Naive thymus-derived CD4-positive, alpha-beta T cell (primary cell): ENCODE data around the gene FAM50A. TPM values are rescaled to one million over a fixed set of nuclear protein-coding genes. Genes with fewer than 3 reads are reported as not detected.

Source experiments
- ATAC-seq: fragments of 150-1000 bp; cut with Tn5 transposase; 2 replicates; pipeline ENCODE4 v1.10.0; 2021; ENCODE audit warnings: mild to moderate bottlenecking, moderate library complexity
- CTCF ChIA-PET: fragments of 350-600 bp; sonication (Branson Sonifier 250); formaldehyde crosslinking; loops from one replicate; lab custom pipeline; 2021; ENCODE audit warnings: antibody characterized with exemption; lab: Charles Lee
- POLR2A ChIA-PET: fragments of 350-600 bp; sonication (Branson Sonifier 250); formaldehyde crosslinking; loops from one replicate; lab custom pipeline; 2021; ENCODE audit warnings: antibody characterized with exemption, inconsistent platforms; lab: Charles Lee
- DNase-seq, 9 donors: peaks; one replicate each; pipeline versions ENCODE4 v3.0.0 to v3.0.0-alpha.2; 2020 to 2022; ENCODE audit warnings: mixed read lengths in 1 of 9
- H3K27ac ChIP-seq: one replicate; pipeline ENCODE4 v1.7.0; 2013; ENCODE audit warnings: mild to moderate bottlenecking, low read depth, low read length, moderate library complexity
- H3K27me3 ChIP-seq, 2 donors: one replicate each; pipeline ENCODE4 v1.7.0; 2013; ENCODE audit warnings: low read length in 2 of 2, mild to moderate bottlenecking in 2 of 2, moderate library complexity in 2 of 2; ENCODE audit not compliant: control insufficient read depth in 2 of 2, insufficient read depth in 2 of 2
- H3K36me3 ChIP-seq, 3 experiments: 1 replicate in 2 of 3; 2 replicates in 1 of 3; pipeline ENCODE4 v1.7.0; 2013; ENCODE audit warnings: low read length in 3 of 3, mild to moderate bottlenecking in 3 of 3, moderate library complexity in 1 of 3; ENCODE audit not compliant: insufficient read depth in 3 of 3, control insufficient read depth in 2 of 3
- H3K4me1 ChIP-seq, 2 donors: one replicate each; pipeline ENCODE4 v1.7.0; 2013; ENCODE audit warnings: low read length in 2 of 2, mild to moderate bottlenecking in 2 of 2, moderate library complexity in 1 of 2; ENCODE audit not compliant: control insufficient read depth in 2 of 2, insufficient read depth in 2 of 2
- H3K4me3 ChIP-seq: 2 replicates; pipeline ENCODE4 v1.7.0; 2013; ENCODE audit warnings: mild to moderate bottlenecking, low read length
- H3K9me3 ChIP-seq, 3 experiments: 1 replicate in 2 of 3; 2 replicates in 1 of 3; pipeline ENCODE4 v1.7.0; 2013; ENCODE audit warnings: low read length in 3 of 3; ENCODE audit not compliant: control insufficient read depth in 2 of 3
- H3K27ac Mint-ChIP-seq, 9 donors: one replicate each; pipeline ENCODE4 v1.8.0; 2020 to 2022; ENCODE audit warnings: mixed read lengths in 9 of 9, mild to moderate bottlenecking in 8 of 9, moderate library complexity in 5 of 9, inconsistent platforms in 2 of 9
- H3K27me3 Mint-ChIP-seq, 5 donors: one replicate each; pipeline ENCODE4 v1.8.0; 2021 to 2022; ENCODE audit warnings: mixed read lengths in 5 of 5, mild to moderate bottlenecking in 1 of 5
- H3K36me3 Mint-ChIP-seq, 5 donors: one replicate each; pipeline ENCODE4 v1.8.0; 2020 to 2022; ENCODE audit warnings: mixed read lengths in 5 of 5, mild to moderate bottlenecking in 3 of 5, inconsistent platforms in 1 of 5
- H3K4me1 Mint-ChIP-seq, 7 donors: one replicate each; pipeline ENCODE4 v1.8.0; 2020 to 2022; ENCODE audit warnings: mixed read lengths in 7 of 7, mild to moderate bottlenecking in 3 of 7, inconsistent platforms in 1 of 7
- H3K4me3 Mint-ChIP-seq, 10 donors: one replicate each; pipeline ENCODE4 v1.8.0; 2020 to 2022; ENCODE audit warnings: mild to moderate bottlenecking in 10 of 10, mixed read lengths in 10 of 10, moderate library complexity in 6 of 10, inconsistent platforms in 2 of 10
- H3K9me3 Mint-ChIP-seq, 11 donors: one replicate each; pipeline ENCODE4 v1.8.0; 2020 to 2022; ENCODE audit warnings: mixed read lengths in 11 of 11, mild to moderate bottlenecking in 4 of 11, inconsistent platforms in 1 of 11, moderate library complexity in 1 of 11
- intact Hi-C, 2 donors: fragments of 100-400 bp; cut with micrococcal nuclease; formaldehyde crosslinking; loops; one replicate each; pipeline ENCODE4 v1.15.1; 2023
- polyA plus RNA-seq, 2 donors: library from polyadenylated mRNA; unstranded; fragments of 300-500 nt; fragmentation: Illumina TruSeq; gene quantifications; one replicate each; pipeline ENCODE4 v1.2.3, GENCODE V29; 2021
- total RNA-seq, 6 experiments: library from RNA in 5 of 6; stranded (reverse) in 5 of 6; gene quantifications; 1 replicate in 5 of 6; 2 replicates in 1 of 6; pipeline ENCODE4 v1.2.3 and lab custom pipeline; 2021 to 2026

Gene FAM50A
- total and polyA plus RNA-seq, 7 experiments from 2014 or later, result 19.9 to 76.5 (median 48.8) TPM

DNA sequence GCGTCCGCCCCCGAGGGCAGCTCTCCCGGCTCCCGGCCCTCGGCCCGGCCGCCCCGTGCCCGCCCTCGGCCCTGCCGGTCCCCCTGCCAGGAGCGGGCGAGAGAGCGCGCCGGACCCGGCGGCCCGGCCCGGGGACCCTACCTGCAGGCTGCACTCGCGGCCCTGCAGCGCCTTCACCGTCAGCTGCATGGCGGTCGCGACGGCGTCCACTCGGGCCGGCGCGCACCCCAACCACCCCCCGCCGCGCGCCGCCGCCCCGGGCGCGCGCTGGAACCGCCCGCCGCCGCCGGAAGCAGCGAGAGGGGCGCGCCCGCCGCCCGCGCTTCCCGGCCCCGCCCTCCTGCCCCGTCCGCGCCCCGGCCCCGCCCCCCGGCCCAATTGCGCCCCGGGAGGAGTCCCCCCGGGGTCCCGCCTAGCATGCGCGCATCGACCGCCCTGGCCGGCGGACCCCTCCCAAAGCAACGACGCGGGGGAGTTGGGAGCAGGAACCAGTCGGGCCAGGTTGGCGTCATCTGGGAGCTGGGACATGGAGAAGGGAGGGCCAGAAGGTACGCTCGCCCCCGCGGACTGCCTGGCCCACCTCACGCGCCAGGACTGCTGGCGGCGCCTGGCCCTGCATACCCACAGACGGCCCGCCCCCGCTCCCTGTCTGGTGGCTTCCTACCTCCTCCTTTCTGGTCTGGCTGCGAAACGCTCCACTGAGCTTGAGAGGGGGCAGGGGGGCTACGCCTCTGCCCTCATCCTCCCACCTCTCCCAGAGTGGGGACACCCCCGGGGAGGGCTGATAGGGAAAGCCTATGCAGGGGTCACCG, 42.7 kb downstream of the FAM50A start, which contains the start of gene UBL4A:
TSS of gene UBL4A (minus strand) at position 220 of the 812 bp plus-strand sequence. CDS start at position 189, 31 bp downstream.
- H3K27ac ChIP-seq, result peak within 1 kb of the TSS; percentile 72
- ChIA-PET CTCF (interaction anchor here (0.6 kb wide), 2 partner anchors 76 to 557 kb away, joined by 3 read pairs; no protein-coding TSS in a partner anchor), POLR2A (interaction anchor here (1.0 to 7.0 kb wide), 9 partner anchors 10 to 515 kb away, joined by 3 to 69 read pairs (median 4); partner anchors contain the start of genes FAM3A, FAM50A, HCFC1 and PLXNA3)
- peaks cover 5 to 38% (median 17%) of the 10 kb centered on the region in 7 donors for H3K4me1 Mint-ChIP-seq
- H3K36me3 Mint-ChIP-seq, result peaks cover 0 to 4% (median 0%) of the 10 kb centered on the region in 5 donors
- H3K4me3 ChIP-seq, result peak within 1 kb of the TSS; percentile 37
- no peaks in the 10 kb centered on the region for H3K9me3 Mint-ChIP-seq
- peaks cover 0 to 10% of the 10 kb centered on the region in 2 donors for H3K4me1 ChIP-seq
- H3K27me3 ChIP-seq, result no peaks in the 10 kb centered on the region
- H3K27ac Mint-ChIP-seq, result peak within 1 kb of the TSS in 8 of 9 donors; percentile 28 to 88 (median 66)
- intact Hi-C loops, result loop anchor here (1.0 kb wide), 2 partner anchors 29 to 30 kb away; partner anchors contain the start of gene FAM3A (in 1 of the 2)
- H3K36me3 ChIP-seq, result peaks cover 0 to 6% (median 4%) of the 10 kb centered on the region in 3 experiments
- DNase-seq, result peak in 7 of 9 donors; percentile 33 to 76 (median 40)
- H3K27me3 Mint-ChIP-seq, result no peaks in the 10 kb centered on the region
- peak; percentile 36 for ATAC-seq
- peak within 1 kb of the TSS; percentile 61 to 89 (median 78) for H3K4me3 Mint-ChIP-seq
- H3K9me3 ChIP-seq, result no peaks in the 10 kb centered on the region

DNA sequence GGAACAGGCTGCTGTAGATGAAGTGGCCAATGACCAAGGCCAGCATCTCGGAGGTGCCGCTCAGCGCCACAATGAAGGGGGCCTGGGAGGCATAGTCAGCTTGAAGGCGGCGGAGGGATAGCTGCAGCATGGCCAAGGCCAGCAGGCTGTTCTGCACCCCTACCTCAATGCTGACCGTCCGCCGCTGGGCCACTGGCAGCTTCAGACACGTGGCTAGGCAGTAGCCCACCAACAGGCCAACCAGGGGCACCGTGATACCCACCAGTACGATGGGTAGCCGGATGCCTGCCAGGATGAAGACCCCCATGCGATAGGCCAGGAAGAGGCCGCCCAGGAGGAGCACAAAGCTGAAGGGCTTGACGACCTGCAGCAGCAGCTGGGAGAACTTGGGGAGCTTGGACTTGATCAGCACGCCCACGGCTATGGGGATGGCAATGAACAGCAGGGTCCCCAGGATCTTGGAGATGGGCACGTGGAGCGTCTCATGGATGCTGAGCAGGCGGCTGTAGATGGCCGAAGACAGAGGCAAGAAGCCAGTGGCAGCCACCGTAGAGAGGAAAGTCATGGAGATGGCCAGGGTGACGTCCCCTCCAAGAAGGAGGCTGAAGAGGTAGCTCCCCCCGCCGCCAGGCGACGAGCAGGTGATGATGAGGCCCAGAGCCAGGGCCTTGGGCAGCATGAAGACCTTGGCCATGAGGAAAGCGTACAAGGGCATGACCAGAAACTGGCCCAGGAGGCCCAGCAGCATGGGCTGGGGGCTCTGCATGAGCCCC, 43.8 kb downstream of the FAM50A start:
- H3K4me1 Mint-ChIP-seq, result peaks cover 0 to 35% (median 17%) of the 10 kb centered on the region in 7 donors
- ChIA-PET POLR2A (interaction anchor here (0.5 to 7.0 kb wide), 9 partner anchors 11 to 140 kb away, joined by 3 to 69 read pairs (median 4); partner anchors contain the start of genes FAM3A, PLXNA3, RPL10 and TAFAZZIN), CTCF (interaction anchor here (0.7 kb wide), 1 partner anchor 561 kb away, joined by 3 read pairs; no protein-coding TSS in a partner anchor)
- Histone ChIP-seq H3K4me3 (no peak overlapping the region), H3K36me3 (peaks cover 0 to 6% (median 4%) of the 10 kb centered on the region in 3 experiments), H3K9me3 (no peaks in the 10 kb centered on the region), H3K27me3 (no peaks in the 10 kb centered on the region), H3K4me1 (peaks cover 0 to 10% of the 10 kb centered on the region in 2 donors), H3K27ac (peak overlapping the region; percentile 72)
- H3K36me3 Mint-ChIP-seq, result peaks cover 0 to 4% (median 0%) of the 10 kb centered on the region in 5 donors
- DNase-seq (no peak), ATAC-seq (no peak)
- peak overlapping the region in 7 of 9 donors; percentile 24 to 88 (median 59) for H3K27ac Mint-ChIP-seq
- H3K9me3 Mint-ChIP-seq, result no peaks in the 10 kb centered on the region
- H3K4me3 Mint-ChIP-seq, result peak overlapping the region in 9 of 10 donors; percentile 5 to 88 (median 73)
- intact Hi-C loops, result no loop called here
- H3K27me3 Mint-ChIP-seq, result no peaks in the 10 kb centered on the region

DNA sequence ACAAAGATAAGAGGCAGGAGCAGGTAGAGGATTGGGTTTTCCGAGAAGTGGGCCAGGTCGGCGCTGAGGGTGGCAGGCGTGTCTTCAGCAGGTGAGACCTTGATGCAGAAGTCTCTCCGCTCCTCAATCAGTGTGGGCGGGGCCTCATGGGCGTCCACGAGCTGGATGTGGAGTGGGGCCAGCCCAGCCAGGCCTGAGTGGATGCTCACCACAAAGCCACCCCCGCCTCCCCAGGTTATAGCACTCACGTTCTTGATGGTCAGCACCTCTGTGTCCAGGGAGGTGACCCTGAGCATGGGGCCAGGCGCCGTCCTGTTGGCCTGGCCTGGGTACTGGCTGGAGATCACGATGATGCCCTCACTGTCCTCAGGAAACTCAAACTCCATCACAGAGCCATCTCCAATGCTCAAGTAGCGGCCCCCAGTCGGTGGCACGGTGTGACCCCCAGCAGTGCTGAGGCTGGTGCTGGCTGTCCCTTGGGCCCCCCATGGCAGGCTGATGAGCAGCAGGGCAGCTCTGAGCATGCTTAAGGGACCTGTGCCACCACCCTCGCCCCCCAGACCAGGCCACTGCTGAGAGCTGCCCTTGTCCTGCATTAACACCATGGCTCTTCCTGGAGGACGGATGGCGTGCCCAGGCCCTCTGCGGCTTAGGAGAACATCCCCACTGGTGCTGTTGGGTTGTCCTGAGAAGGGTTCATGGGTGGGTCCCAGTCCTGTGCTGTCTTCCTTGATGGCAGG, 44.6 kb downstream of the FAM50A start:
- intact Hi-C loops, result no loop called here
- H3K36me3 ChIP-seq, result peaks cover 0 to 6% (median 4%) of the 10 kb centered on the region in 3 experiments
- ATAC-seq (no peak), DNase-seq (no peak)
- no peaks in the 10 kb centered on the region for H3K27me3 Mint-ChIP-seq
- no peak overlapping the region for H3K4me3 ChIP-seq
- peaks cover 0 to 10% of the 10 kb centered on the region in 2 donors for H3K4me1 ChIP-seq
- H3K9me3 Mint-ChIP-seq, result no peaks in the 10 kb centered on the region
- H3K27me3 ChIP-seq, result no peaks in the 10 kb centered on the region
- peak overlapping the region in 8 of 10 donors; percentile 5 to 90 (median 77) for H3K4me3 Mint-ChIP-seq
- CTCF ChIA-PET, result interaction anchor here (0.7 kb wide), 1 partner anchor 562 kb away, joined by 3 read pairs; no protein-coding TSS in a partner anchor
- H3K36me3 Mint-ChIP-seq, result peaks cover 0 to 2% (median 0%) of the 10 kb centered on the region in 5 donors
- POLR2A ChIA-PET, result interaction anchor here (0.5 to 7.0 kb wide), 9 partner anchors 11 to 390 kb away, joined by 3 to 69 read pairs (median 13); partner anchors contain the start of genes FAM3A, PLXNA3 and RPL10
- no peak overlapping the region for H3K27ac ChIP-seq
- peak overlapping the region in 5 of 9 donors; percentile 24 to 91 (median 67) for H3K27ac Mint-ChIP-seq
- H3K9me3 ChIP-seq, result no peaks in the 10 kb centered on the region
- H3K4me1 Mint-ChIP-seq, result peaks cover 0 to 33% (median 17%) of the 10 kb centered on the region in 7 donors

DNA sequence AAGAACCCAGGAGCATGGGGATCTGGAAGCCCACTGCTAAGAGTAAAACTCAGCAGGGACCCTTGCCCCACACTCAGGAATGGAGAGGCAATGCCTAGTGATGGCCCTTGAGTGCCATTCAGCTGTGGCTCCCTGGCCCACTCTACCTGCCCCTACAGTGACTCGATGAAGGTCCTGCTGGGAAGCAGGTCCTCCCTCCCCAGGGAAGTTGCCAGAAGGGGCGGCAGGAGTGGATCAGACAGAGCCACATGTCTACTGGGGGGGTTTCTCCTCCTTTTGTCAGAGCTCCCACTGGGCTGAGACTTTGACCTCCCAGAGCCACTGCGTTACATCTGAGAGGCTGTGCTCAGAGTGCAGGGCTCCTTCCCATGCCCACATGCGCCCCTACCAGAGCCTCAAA, 45.2 kb downstream of the FAM50A start:
- intact Hi-C loops, result no loop called here
- POLR2A ChIA-PET, result interaction anchor here (0.6 to 7.0 kb wide), 15 partner anchors 9 to 522 kb away, joined by 3 to 69 read pairs (median 8); partner anchors contain the start of genes ATP6AP1, DNASE1L1, FAM3A and G6PD

DNA sequence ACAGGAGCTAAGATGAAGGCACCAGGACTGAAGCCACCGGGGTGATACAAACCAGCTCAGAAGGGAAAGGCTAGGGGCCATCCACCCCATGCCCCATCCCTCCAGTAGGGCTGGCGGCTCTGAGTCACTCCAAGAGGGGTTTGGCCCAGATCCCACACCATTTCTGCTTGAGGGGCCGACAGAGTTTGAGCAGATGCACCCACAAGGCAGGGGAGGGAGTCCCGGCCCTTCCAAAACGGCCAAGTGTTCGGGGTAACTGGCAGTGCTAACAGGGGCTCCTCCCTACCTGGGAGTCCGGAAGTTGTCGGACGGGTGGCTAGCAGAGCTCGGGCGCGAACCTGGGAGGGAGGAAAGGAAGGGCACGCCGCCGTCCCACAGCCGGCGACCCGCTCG, 46.1 kb downstream of the FAM50A start:
- peaks cover 0 to 2% (median 0%) of the 10 kb centered on the region in 5 donors for H3K36me3 Mint-ChIP-seq
- H3K4me3 Mint-ChIP-seq, result peak overlapping the region; percentile 78 to 92 (median 85)
- peak overlapping the region; percentile 74 for H3K4me3 ChIP-seq
- ChIA-PET CTCF (interaction anchor here (0.6 to 2.2 kb wide), 5 partner anchors 28 to 160 kb away, joined by 3 to 6 read pairs (median 4); partner anchors contain the start of gene RPL10), POLR2A (interaction anchor here (0.6 to 7.0 kb wide), 22 partner anchors 10 to 1549 kb away, joined by 3 to 69 read pairs (median 6); partner anchors contain the start of genes ATP6AP1, DNASE1L1, FAM3A and FAM50A)
- intact Hi-C loops, result loop anchor here (1.0 to 10.0 kb wide), 8 partner anchors 11 to 565 kb away; partner anchors contain the start of genes FAM3A (in 2 of the 2), LAGE3 (in 2 of the 2), ARHGAP4 (in 1 of the 2) and GDI1 (in 1 of the 2)
- peaks cover 0 to 6% of the 10 kb centered on the region in 2 donors for H3K4me1 ChIP-seq
- peak overlapping the region; percentile 90 for H3K27ac ChIP-seq
- ATAC-seq, result peak; percentile 6
- H3K9me3 Mint-ChIP-seq, result no peaks in the 10 kb centered on the region
- no peaks in the 10 kb centered on the region for H3K9me3 ChIP-seq
- H3K27me3 ChIP-seq, result no peaks in the 10 kb centered on the region
- H3K27me3 Mint-ChIP-seq, result no peaks in the 10 kb centered on the region
- peak in 2 of 9 donors; percentile 20 to 33 for DNase-seq
- H3K4me1 Mint-ChIP-seq, result peaks cover 0 to 28% (median 17%) of the 10 kb centered on the region in 7 donors
- no peaks in the 10 kb centered on the region for H3K36me3 ChIP-seq
- peak overlapping the region; percentile 78 to 91 (median 83) for H3K27ac Mint-ChIP-seq

More for the DNA sequence above, 45.2 kb downstream of the FAM50A start:
- DNase-seq, result no peak
- no peaks in the 10 kb centered on the region for H3K27me3 ChIP-seq
- H3K27me3 Mint-ChIP-seq, result no peaks in the 10 kb centered on the region
- ATAC-seq, result no peak
- CTCF ChIA-PET, result interaction anchor here (0.7 kb wide), 1 partner anchor 58 kb away, joined by 3 read pairs; no protein-coding TSS in a partner anchor
- peak overlapping the region in 7 of 9 donors; percentile 81 to 91 (median 83) for H3K27ac Mint-ChIP-seq
- H3K36me3 ChIP-seq, result peaks cover 0 to 4% (median 4%) of the 10 kb centered on the region in 3 experiments
- no peaks in the 10 kb centered on the region for H3K9me3 Mint-ChIP-seq
- peak overlapping the region; percentile 90 for H3K27ac ChIP-seq
- peaks cover 0 to 28% (median 17%) of the 10 kb centered on the region in 7 donors for H3K4me1 Mint-ChIP-seq
- H3K4me1 ChIP-seq, result peaks cover 0 to 9% of the 10 kb centered on the region in 2 donors
- H3K4me3 Mint-ChIP-seq, result peak overlapping the region; percentile 78 to 92 (median 85)
- no peaks in the 10 kb centered on the region for H3K9me3 ChIP-seq
- peak overlapping the region; percentile 74 for H3K4me3 ChIP-seq
- H3K36me3 Mint-ChIP-seq, result peaks cover 0 to 2% (median 0%) of the 10 kb centered on the region in 5 donors
